Measurements from ENCODE around the gene BTBD1.

- TF ChIP-seq CTCF (IDR thresholded peaks at IDR 0.05; ENCODE audit: borderline replicate concordance, extremely low read depth, low read length, poor library complexity, severe bottlenecking) = no peak
- no peak for TF ChIP-seq EZH2 (IDR thresholded peaks at IDR 0.05; ENCODE audit: borderline replicate concordance, low read depth, low read length, severe bottlenecking)
Measured at GRCh38 chr15:83112233-83112955, 45.3 kb upstream of the BTBD1 start.
